Liver (tissue), 9 donors: ENCODE data around the gene NDUFS5. TPM values are rescaled to one million over a fixed set of nuclear protein-coding genes. Genes with fewer than 3 reads are reported as not detected.

ENCODE experiments used
- DNase-seq: peaks from one replicate; pipeline ENCODE4 v3.0.0-alpha.2; 2017; ENCODE audit warnings: low spot score
- H3K27ac ChIP-seq, 2 donors: one replicate each; pipeline ENCODE4 v1.7.0; 2013; ENCODE audit warnings: inconsistent platforms in 2 of 2, low read length in 2 of 2, control low read depth in 1 of 2, low read depth in 1 of 2, mild to moderate bottlenecking in 1 of 2
- H3K27me3 ChIP-seq, 4 donors: one replicate each; pipeline versions ENCODE4 v1.6.1 to v1.7.0; 2013; ENCODE audit warnings: low read length in 3 of 4, inconsistent platforms in 1 of 4, mild to moderate bottlenecking in 1 of 4, moderate library complexity in 1 of 4; ENCODE audit not compliant: control insufficient read depth in 4 of 4, insufficient read depth in 4 of 4
- H3K36me3 ChIP-seq, 4 donors: one replicate each; pipeline versions ENCODE4 v1.6.1 to v1.7.0; 2013; ENCODE audit warnings: low read length in 3 of 4, mild to moderate bottlenecking in 3 of 4, low read depth in 1 of 4, moderate library complexity in 1 of 4; ENCODE audit not compliant: control insufficient read depth in 4 of 4, insufficient read depth in 3 of 4
- H3K4me1 ChIP-seq, 4 donors: one replicate each; pipeline versions ENCODE4 v1.6.1 to v1.7.0; 2013; ENCODE audit warnings: low read length in 3 of 4, mild to moderate bottlenecking in 3 of 4, moderate library complexity in 1 of 4; ENCODE audit not compliant: control insufficient read depth in 4 of 4, insufficient read depth in 4 of 4
- H3K4me3 ChIP-seq, 3 donors: one replicate each; pipeline versions ENCODE4 v1.6.1 to v1.7.0; 2013; ENCODE audit warnings: low read length in 3 of 3, control low read depth in 1 of 3, low read depth in 1 of 3, mild to moderate bottlenecking in 1 of 3
- H3K9ac ChIP-seq, 2 donors: one replicate each; pipeline ENCODE4 v1.7.0; 2013; ENCODE audit warnings: low read length in 2 of 2, mild to moderate bottlenecking in 2 of 2, moderate library complexity in 2 of 2, control low read depth in 1 of 2, low read depth in 1 of 2
- H3K9me3 ChIP-seq, 4 donors: one replicate each; pipeline versions ENCODE4 v1.6.1 to v1.7.0; 2013; ENCODE audit warnings: low read length in 3 of 4; ENCODE audit not compliant: control insufficient read depth in 4 of 4
- ATF3 ChIP-seq: IDR thresholded peaks from 2 replicates; pipeline ENCODE4 v1.6.1; 2016; ENCODE audit warnings: antibody characterized with exemption
- CTCF ChIP-seq: fragments of 150-350 bp; IDR thresholded peaks from 2 replicates; pipeline ENCODE4 v1.5.1; 2017; ENCODE audit warnings: improper control_type of control experiment, low read depth, low read length; ENCODE audit not compliant: missing input control
- EGR1 ChIP-seq, 2 donors: IDR thresholded peaks; 2 replicates each; pipeline ENCODE4 v1.6.1; 2016 to 2018; ENCODE audit warnings: antibody characterized with exemption in 2 of 2, low read depth in 2 of 2
- GABPA ChIP-seq, 2 donors: IDR thresholded peaks in 1 of 2; conservative IDR thresholded peaks in 1 of 2; 2 replicates each; pipeline ENCODE4 v1.6.1; 2016; ENCODE audit warnings: antibody characterized with exemption in 2 of 2, mild to moderate bottlenecking in 1 of 2, moderate library complexity in 1 of 2
- HNF4G ChIP-seq: IDR thresholded peaks from 2 replicates; pipeline ENCODE4 v1.6.1; 2016; ENCODE audit warnings: antibody characterized with exemption
- JUND ChIP-seq, 2 donors: IDR thresholded peaks; 2 replicates each; pipeline ENCODE4 v1.6.1; 2016; ENCODE audit warnings: antibody characterized with exemption in 2 of 2
- MAX ChIP-seq: IDR thresholded peaks from 2 replicates; pipeline ENCODE4 v1.6.1; 2016; ENCODE audit warnings: antibody characterized with exemption
- NR2F2 ChIP-seq: IDR thresholded peaks from 2 replicates; pipeline ENCODE4 v1.6.1; 2016; ENCODE audit warnings: antibody characterized with exemption
- RAD21 ChIP-seq, 2 donors: IDR thresholded peaks; 2 replicates each; pipeline ENCODE4 v1.6.1; 2016; ENCODE audit warnings: antibody characterized with exemption in 2 of 2, mild to moderate bottlenecking in 2 of 2
- REST ChIP-seq: IDR thresholded peaks from 2 replicates; pipeline ENCODE4 v1.6.1; 2016; ENCODE audit warnings: antibody characterized with exemption, mild to moderate bottlenecking
- ZBTB33 ChIP-seq: IDR thresholded peaks from 2 replicates; pipeline ENCODE4 v1.6.1; 2016; ENCODE audit warnings: antibody characterized with exemption
- WGBS: extraction: QIAGEN DNeasy Blood & Tissue Kit; methylation state at CpG from one replicate; pipeline ENCODE4 v1.1.7; 2013; 5-methylcytosine and 5-hydroxymethylcytosine counted together
- polyA plus RNA-seq, 2 donors: library from polyadenylated mRNA; stranded (reverse) in 1 of 2; unstranded in 1 of 2; fragments of 200-250 nt in 1 of 2; fragments of >200 nt in 1 of 2; fragmentation: Nextera tagmentation in 1 of 2; extraction: Ambion mirVana in 1 of 2; gene quantifications; one replicate each; pipeline versions ENCODE4 v1.2.1 to v1.2.3, GENCODE V29; 2013 to 2015
- total RNA-seq, 2 donors: library from RNA; depleted of rRNA; stranded (reverse); fragments of >200 nt; gene quantifications; one replicate each; pipeline ENCODE4 v1.2.3, GENCODE V29; 2014
- donor health status: healthy.
- donor health status: healthy.
- donor health status: healthy.
- donor health status: healthy.
- donor health status: healthy.

Gene NDUFS5
- total and polyA plus RNA-seq, 4 donors, result 193 to 308 (median 236) TPM

- no peak for DNase-seq
- Histone ChIP-seq H3K36me3 (no peaks in the 10 kb centered on the region), H3K4me3 (peak overlapping the region in 2 of 3 donors; percentile 12 to 61), H3K27me3 (peaks cover 0 to 5% (median 0%) of the 10 kb centered on the region in 4 donors), H3K27ac (peak overlapping the region; percentile 20 to 21), H3K9ac (no peak overlapping the region), H3K9me3 (no peaks in the 10 kb centered on the region), H3K4me1 (peaks cover 2 to 19% (median 11%) of the 10 kb centered on the region in 4 donors)
- WGBS, result 3% methylated on average over 100 of the region's 105 CpGs
- TF ChIP-seq JUND (IDR thresholded peaks at IDR 0.05) (no peak), NR2F2 (no peak), ZBTB33 (no peak), EGR1 (IDR thresholded peaks at IDR 0.05; ENCODE audit: low read depth in 2 of 2) (no peak)
These were observed 55.3 kb downstream of the NDUFS5 start for GRCh38 chr1:39081271-39082009.

GRCh38 chr1:39082010-39082799, 56.1 kb downstream of the NDUFS5 start:
- Histone ChIP-seq H3K27ac (peak overlapping the region in 1 of 2 donors; percentile 21), H3K4me3 (peak overlapping the region in 2 of 3 donors; percentile 12 to 61), H3K9ac (no peak overlapping the region), H3K9me3 (no peaks in the 10 kb centered on the region), H3K4me1 (peaks cover 0 to 14% (median 7%) of the 10 kb centered on the region in 4 donors), H3K36me3 (no peaks in the 10 kb centered on the region), H3K27me3 (peaks cover 0 to 5% (median 0%) of the 10 kb centered on the region in 4 donors)
- DNase-seq, result no peak
- TF ChIP-seq ZBTB33 (no peak), RAD21 (IDR thresholded peaks at IDR 0.05) (no peak), ATF3 (no peak)
- 36% methylated on average over 29 of the region's 29 CpGs for WGBS

GRCh38 chr1:39082811-39083576, 56.8 kb downstream of the NDUFS5 start:
- DNase-seq, result no peak
- no peaks in the 10 kb centered on the region for H3K9me3 ChIP-seq
- H3K27me3 ChIP-seq, result peaks cover 0 to 5% (median 0%) of the 10 kb centered on the region in 4 donors
- no peak overlapping the region for H3K27ac ChIP-seq
- peaks cover 0 to 14% (median 7%) of the 10 kb centered on the region in 4 donors for H3K4me1 ChIP-seq
- H3K36me3 ChIP-seq, result no peaks in the 10 kb centered on the region
- H3K9ac ChIP-seq, result no peak overlapping the region
- WGBS, result 97% methylated on average over 4 of the region's 4 CpGs
- no peak overlapping the region for H3K4me3 ChIP-seq
- TF ChIP-seq GABPA (IDR thresholded peaks at IDR 0.05 in 1 of 2, conservative IDR thresholded peaks at IDR 0.05 in 1 of 2) (no peak), EGR1 (IDR thresholded peaks at IDR 0.05; ENCODE audit: low read depth in 2 of 2) (no peak), NR2F2 (no peak), JUND (IDR thresholded peaks at IDR 0.05) (no peak), MAX (no peak), REST (no peak), ATF3 (no peak), HNF4G (no peak), CTCF (no peak)
